Stomach (tissue), 4 donors: Measurements from ENCODE around the gene LTBP3.

Experiments used
- EP300 ChIP-seq: sonication (generic); formaldehyde crosslinking; IDR thresholded peaks from one replicate; pipeline ENCODE4 v1.6.1; 2017; ENCODE audit warnings: antibody characterized with exemption
- POLR2A ChIP-seq, 4 donors: fragments of 450-650 bp; IDR thresholded peaks; one replicate each; pipeline ENCODE4 v1.6.1; 2016; ENCODE audit warnings: antibody characterized with exemption in 4 of 4, control low read depth in 2 of 4, mild to moderate bottlenecking in 1 of 4, moderate library complexity in 1 of 4
- TF ChIP-seq, protein P1 (sequence below), 7 experiments: fragments of 450-650 bp in 4 of 7; fragments of 200-600 bp in 3 of 7; sonication (generic) in 3 of 7; IDR thresholded peaks; one replicate each; pipeline ENCODE4 v1.5.1; 2016 to 2019; ENCODE audit warnings: antibody characterized with exemption in 7 of 7, control low read depth in 2 of 7, mild to moderate bottlenecking in 1 of 7

DNA sequence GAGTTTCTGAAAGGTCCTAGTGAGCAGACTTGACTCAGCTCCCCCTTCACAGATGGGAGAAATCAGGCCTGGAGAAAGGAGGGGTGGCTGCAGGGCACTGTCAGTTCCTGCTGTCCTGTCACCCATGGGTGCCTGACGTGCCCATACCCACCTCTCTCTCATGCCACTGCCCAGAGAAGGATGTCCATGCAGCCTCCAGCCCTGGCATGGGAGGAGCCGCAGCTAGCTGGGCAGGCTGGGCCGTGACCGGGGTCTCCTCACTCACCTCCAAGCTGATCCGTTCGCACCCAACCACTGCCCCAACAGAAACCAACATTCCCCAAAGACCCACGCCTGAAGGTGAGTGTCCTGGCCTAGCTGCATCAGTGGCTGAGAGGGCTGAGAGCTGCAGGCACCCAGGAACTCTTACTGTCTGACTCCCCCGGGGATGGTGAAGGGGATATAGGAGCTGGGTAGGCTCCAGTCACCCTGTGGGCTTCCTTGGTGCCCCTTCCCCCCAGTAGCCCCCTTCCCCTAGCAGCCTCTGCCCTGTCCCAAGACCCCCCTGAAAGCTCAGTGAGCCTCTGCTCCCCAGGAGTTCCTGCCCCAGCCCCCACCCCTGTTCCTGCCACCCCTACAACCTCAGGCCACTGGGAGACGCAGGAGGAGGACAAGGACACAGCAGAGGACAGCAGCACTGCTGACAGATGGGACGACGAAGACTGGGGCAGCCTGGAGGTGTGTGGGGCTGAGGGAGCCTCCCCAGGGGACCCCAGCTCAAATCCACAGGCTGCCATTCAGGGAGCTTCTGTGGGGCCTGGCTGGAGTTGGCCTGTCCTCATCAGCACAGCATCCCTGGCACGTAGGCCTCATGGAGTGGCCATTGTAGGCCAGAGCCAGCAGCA lies 21.5 kb downstream of the LTBP3 start:
- TF ChIP-seq POLR2A (IDR thresholded peaks at IDR 0.05) (no peak), EP300 (no peak)
- TF ChIP-seq, protein P1, sequence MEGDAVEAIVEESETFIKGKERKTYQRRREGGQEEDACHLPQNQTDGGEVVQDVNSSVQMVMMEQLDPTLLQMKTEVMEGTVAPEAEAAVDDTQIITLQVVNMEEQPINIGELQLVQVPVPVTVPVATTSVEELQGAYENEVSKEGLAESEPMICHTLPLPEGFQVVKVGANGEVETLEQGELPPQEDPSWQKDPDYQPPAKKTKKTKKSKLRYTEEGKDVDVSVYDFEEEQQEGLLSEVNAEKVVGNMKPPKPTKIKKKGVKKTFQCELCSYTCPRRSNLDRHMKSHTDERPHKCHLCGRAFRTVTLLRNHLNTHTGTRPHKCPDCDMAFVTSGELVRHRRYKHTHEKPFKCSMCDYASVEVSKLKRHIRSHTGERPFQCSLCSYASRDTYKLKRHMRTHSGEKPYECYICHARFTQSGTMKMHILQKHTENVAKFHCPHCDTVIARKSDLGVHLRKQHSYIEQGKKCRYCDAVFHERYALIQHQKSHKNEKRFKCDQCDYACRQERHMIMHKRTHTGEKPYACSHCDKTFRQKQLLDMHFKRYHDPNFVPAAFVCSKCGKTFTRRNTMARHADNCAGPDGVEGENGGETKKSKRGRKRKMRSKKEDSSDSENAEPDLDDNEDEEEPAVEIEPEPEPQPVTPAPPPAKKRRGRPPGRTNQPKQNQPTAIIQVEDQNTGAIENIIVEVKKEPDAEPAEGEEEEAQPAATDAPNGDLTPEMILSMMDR (IDR thresholded peaks at IDR 0.05), result no peak
